Transverse colon (tissue), 4 donors: ENCODE measurements around the gene COL9A1. TPM values are rescaled to one million over a fixed set of nuclear protein-coding genes. Genes with fewer than 3 reads are reported as not detected.
"Not testable (repeated sequence)": the region's sequence is repeated elsewhere in the genome, so short reads cannot be mapped to it uniquely, and the experiment has no call there.

Experiments used
- DNase-seq: peaks from one replicate; pipeline ENCODE4 v3.0.0-alpha.2; 2019
- H3K27ac ChIP-seq, 4 donors: fragments of 200-600 bp; sonication (generic); 2 replicates each; pipeline ENCODE4 v1.5.1; 2016 to 2018; ENCODE audit warnings: inconsistent platforms in 4 of 4
- H3K27me3 ChIP-seq: fragments of 200-600 bp; sonication (generic); 2 replicates; pipeline ENCODE4 v1.5.1; 2017; ENCODE audit warnings: inconsistent platforms
- H3K36me3 ChIP-seq, 4 donors: fragments of 200-600 bp; sonication (generic); 2 replicates each; pipeline ENCODE4 v1.5.1; 2017 to 2019; ENCODE audit warnings: inconsistent platforms in 4 of 4
- H3K4me1 ChIP-seq, 4 donors: fragments of 200-600 bp; sonication (generic); 2 replicates each; pipeline ENCODE4 v1.5.1; 2017 to 2020; ENCODE audit warnings: inconsistent platforms in 4 of 4
- H3K4me3 ChIP-seq, 4 donors: fragments of 200-600 bp; sonication (generic); 1 replicate in 1 of 4; 2 replicates in 3 of 4; pipeline versions ENCODE4 v1.5.1 to v1.6.1; 2017 to 2019; ENCODE audit warnings: inconsistent platforms in 4 of 4
- H3K9me3 ChIP-seq, 2 donors: fragments of 200-600 bp; sonication (generic); 2 replicates each; pipeline ENCODE4 v1.5.1; 2017 to 2019; ENCODE audit warnings: inconsistent platforms in 2 of 2
- EP300 ChIP-seq: sonication (generic); formaldehyde crosslinking; IDR thresholded peaks from one replicate; pipeline ENCODE4 v1.6.1; 2017; ENCODE audit warnings: antibody characterized with exemption, low read depth
- POLR2A ChIP-seq: fragments of 450-650 bp; IDR thresholded peaks from one replicate; pipeline ENCODE4 v1.6.1; 2016; ENCODE audit warnings: antibody characterized with exemption, mild to moderate bottlenecking, moderate library complexity
- POLR2AphosphoS5 ChIP-seq, 3 donors: sonication (generic); formaldehyde crosslinking; IDR thresholded peaks; one replicate each; pipeline ENCODE4 v1.6.1; 2016; ENCODE audit warnings: antibody characterized with exemption in 3 of 3
- WGBS, 2 donors: methylation state at CpG; one replicate each; pipeline ENCODE4 v1.1.5; 2018; ENCODE audit warnings: low coverage in 1 of 2; 5-methylcytosine and 5-hydroxymethylcytosine counted together
- in situ Hi-C, 4 donors: fragments of 200-750 bp; cut with MboI; loops; one replicate each; pipeline versions ENCODE4 v1.15.0 to v1.15.1; 2017; ENCODE audit warnings: low sequenced_read_pairs in 3 of 4, low pct_ligation_motif_present in 1 of 4, low pct_unique_long_range_greater_than_20kb in 1 of 4
- intact Hi-C: fragments of 100-400 bp; cut with DNase I; formaldehyde crosslinking; loops from one replicate; pipeline ENCODE4 v1.15.1; 2023; ENCODE audit warnings: low total_unique reads
- total RNA-seq, 4 donors: library from RNA; depleted of rRNA; stranded (reverse); fragments of >200 nt; gene quantifications; one replicate each; pipeline ENCODE4 v1.1.0, GENCODE V29; 2016
- TF ChIP-seq, protein P1 (sequence below), 5 experiments: fragments of 200-600 bp in 3 of 5; fragments of 450-650 bp in 2 of 5; sonication (generic) in 3 of 5; IDR thresholded peaks; 1 replicate in 2 of 5; 2 replicates in 3 of 5; pipeline ENCODE4 v1.5.1; 2016 to 2017; ENCODE audit warnings: antibody characterized with exemption in 5 of 5, inconsistent platforms in 3 of 5, mild to moderate bottlenecking in 2 of 5, moderate library complexity in 1 of 5

Gene COL9A1
- 1 to 10 TPM in 1 of 4 donors, under 1 TPM in 1, not detected in 2; 0.64 to 1.5 TPM for total RNA-seq

DNA sequence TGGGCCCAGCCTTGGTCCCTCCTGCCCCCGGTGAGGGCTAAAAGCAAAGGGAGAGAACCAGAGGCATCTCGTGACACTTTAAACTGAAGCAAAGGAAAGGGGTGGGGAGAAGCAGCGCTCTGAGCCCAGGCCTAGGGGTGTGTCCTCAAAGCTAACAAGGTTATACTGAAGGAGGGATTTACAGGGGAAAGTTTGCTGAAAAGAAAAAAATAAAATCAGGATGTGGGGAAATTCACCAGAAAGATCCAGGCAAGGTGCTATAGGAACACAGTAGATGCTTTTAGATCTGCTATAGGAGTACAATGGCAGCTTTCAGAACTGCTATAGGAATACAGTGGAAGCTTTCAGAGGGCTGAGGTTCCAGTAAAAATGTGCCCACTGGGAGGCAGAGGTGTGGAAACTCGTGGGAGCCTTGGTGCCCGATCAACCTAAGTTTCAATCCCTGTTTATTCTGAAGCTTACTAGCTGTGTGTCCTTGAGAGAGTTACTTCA, at the start of gene COL9A1:
Gene COL9A1 (minus strand): TSS at position 51 of the 492 bp plus-strand sequence. CDS start 160 bp downstream, outside the sequence.
- in situ Hi-C loops: loop anchor here in 2 of 4 donors (25.0 kb wide), 1 partner anchor 584 kb away; no protein-coding TSS in a partner anchor
- 38 to 55% methylated on average over 4 to 5 of the region's 5 CpGs for WGBS, 2 donors
- intact Hi-C loops: no loop called here
- no peak within 1 kb of the TSS for H3K27ac ChIP-seq
- TF ChIP-seq POLR2AphosphoS5 (IDR thresholded peaks at IDR 0.05) (no peak), EP300 (no peak), POLR2A (no peak)
- TF ChIP-seq, protein P1, sequence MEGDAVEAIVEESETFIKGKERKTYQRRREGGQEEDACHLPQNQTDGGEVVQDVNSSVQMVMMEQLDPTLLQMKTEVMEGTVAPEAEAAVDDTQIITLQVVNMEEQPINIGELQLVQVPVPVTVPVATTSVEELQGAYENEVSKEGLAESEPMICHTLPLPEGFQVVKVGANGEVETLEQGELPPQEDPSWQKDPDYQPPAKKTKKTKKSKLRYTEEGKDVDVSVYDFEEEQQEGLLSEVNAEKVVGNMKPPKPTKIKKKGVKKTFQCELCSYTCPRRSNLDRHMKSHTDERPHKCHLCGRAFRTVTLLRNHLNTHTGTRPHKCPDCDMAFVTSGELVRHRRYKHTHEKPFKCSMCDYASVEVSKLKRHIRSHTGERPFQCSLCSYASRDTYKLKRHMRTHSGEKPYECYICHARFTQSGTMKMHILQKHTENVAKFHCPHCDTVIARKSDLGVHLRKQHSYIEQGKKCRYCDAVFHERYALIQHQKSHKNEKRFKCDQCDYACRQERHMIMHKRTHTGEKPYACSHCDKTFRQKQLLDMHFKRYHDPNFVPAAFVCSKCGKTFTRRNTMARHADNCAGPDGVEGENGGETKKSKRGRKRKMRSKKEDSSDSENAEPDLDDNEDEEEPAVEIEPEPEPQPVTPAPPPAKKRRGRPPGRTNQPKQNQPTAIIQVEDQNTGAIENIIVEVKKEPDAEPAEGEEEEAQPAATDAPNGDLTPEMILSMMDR (IDR thresholded peaks at IDR 0.05): no peak
- H3K36me3 ChIP-seq: no peaks in the 10 kb centered on the region
- peaks cover 6% of the 10 kb centered on the region for H3K27me3 ChIP-seq
- no peaks in the 10 kb centered on the region for H3K4me1 ChIP-seq
- no peak for DNase-seq
- H3K4me3 ChIP-seq: no peak within 1 kb of the TSS
- H3K9me3 ChIP-seq: no peaks in the 10 kb centered on the region

DNA sequence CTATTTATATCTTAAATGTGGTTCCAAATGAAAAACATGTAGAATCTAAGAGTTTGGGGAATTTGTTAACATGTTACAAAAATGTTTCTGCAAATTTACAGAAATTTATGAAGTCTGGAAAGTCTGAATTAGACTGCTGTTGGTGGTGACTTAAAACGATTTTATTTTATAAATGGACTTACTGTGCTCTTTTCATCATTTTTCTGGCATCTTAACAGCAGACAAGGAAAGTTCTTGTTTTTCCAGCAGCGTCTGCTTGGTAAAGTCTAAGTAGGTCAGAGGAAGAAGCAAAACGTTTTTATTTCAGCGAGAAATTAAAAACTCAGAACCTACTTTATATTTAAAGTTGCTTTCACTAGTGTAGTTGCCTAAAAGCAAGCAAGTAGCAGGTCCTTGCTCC, 48.6 kb upstream of the COL9A1 start:
- Histone ChIP-seq H3K27ac (no peak overlapping the region), H3K27me3 (no peaks in the 10 kb centered on the region), H3K4me1 (no peaks in the 10 kb centered on the region), H3K9me3 (no peaks in the 10 kb centered on the region), H3K36me3 (no peaks in the 10 kb centered on the region), H3K4me3 (no peak overlapping the region)
- TF ChIP-seq POLR2A (no peak), EP300 (no peak), POLR2AphosphoS5 (IDR thresholded peaks at IDR 0.05) (no peak)
- TF ChIP-seq, protein P1 (IDR thresholded peaks at IDR 0.05): no peak
- DNase-seq: no peak
- in situ Hi-C loops: no loop called here
- WGBS, 2 donors: 64 to 69% methylated on average over 4 of the region's 4 CpGs
- intact Hi-C loops: no loop called here

DNA sequence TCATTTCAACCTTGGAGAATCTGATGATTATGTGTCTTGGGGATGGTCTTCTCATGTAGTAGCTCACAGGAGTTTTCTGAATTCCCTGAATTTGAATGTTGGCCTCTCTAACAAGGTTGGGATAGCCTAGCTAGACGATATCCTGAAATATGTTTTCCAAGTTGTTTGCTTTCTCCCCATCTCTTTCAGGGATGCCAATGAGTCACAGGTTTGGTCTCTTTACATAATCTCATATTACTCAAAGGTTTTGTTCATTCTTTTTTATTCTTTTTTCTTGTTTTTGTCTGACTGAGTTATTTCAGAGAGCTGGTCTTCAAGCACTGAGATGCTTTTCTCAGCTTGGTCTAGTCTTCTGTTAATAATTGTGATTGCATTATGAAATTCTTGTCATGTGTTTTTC, 42.7 kb upstream of the COL9A1 start:
- Histone ChIP-seq H3K4me3 (no peak overlapping the region), H3K27me3 (no peaks in the 10 kb centered on the region), H3K27ac (no peak overlapping the region), H3K9me3 (no peaks in the 10 kb centered on the region), H3K4me1 (no peaks in the 10 kb centered on the region), H3K36me3 (no peaks in the 10 kb centered on the region)
- intact Hi-C loops (no loop called here), in situ Hi-C loops (no loop called here)
- TF ChIP-seq POLR2A: no peak
- WGBS, 2 donors: 76 to 80% methylated on average over 1 of the region's 1 CpG
- DNase-seq: no peak

DNA sequence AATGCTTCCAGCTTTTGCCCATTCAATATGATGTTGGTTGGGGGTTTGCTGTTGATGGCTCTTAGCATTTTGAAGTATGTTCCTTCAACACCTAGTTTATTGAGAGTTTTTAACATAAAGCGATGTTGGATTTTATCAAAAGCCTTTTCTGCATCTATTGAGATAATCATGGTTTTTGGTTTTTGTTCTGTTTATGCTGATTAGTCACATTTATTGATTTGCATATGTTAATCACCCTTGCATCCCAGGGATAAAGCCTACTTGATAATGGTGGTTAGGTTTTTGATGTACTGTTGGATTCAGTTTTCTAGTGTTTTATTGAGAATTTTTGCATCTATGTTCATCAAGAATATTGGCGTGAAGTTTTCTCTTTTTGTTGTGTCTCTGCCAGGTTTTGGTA, 40.4 kb upstream of the COL9A1 start:
- H3K27ac ChIP-seq: no peak overlapping the region
- no peak for DNase-seq
- intact Hi-C loops: loop anchor here (5.0 kb wide), 1 partner anchor 1491 kb away; no protein-coding TSS in a partner anchor
- peaks cover 3 to 6% of the 10 kb centered on the region in 2 donors for H3K9me3 ChIP-seq
- no peaks in the 10 kb centered on the region for H3K4me1 ChIP-seq
- in situ Hi-C loops: no loop called here
- TF ChIP-seq POLR2A: no peak
- no peak for TF ChIP-seq POLR2AphosphoS5 (IDR thresholded peaks at IDR 0.05)
- TF ChIP-seq, protein P1 (IDR thresholded peaks at IDR 0.05): no peak
- TF ChIP-seq EP300: no peak
- H3K4me3 ChIP-seq: no peak overlapping the region
- 93 to 100% methylated on average over 2 of the region's 2 CpGs for WGBS, 2 donors
- H3K27me3 ChIP-seq: no peaks in the 10 kb centered on the region
- H3K36me3 ChIP-seq: no peaks in the 10 kb centered on the region

DNA sequence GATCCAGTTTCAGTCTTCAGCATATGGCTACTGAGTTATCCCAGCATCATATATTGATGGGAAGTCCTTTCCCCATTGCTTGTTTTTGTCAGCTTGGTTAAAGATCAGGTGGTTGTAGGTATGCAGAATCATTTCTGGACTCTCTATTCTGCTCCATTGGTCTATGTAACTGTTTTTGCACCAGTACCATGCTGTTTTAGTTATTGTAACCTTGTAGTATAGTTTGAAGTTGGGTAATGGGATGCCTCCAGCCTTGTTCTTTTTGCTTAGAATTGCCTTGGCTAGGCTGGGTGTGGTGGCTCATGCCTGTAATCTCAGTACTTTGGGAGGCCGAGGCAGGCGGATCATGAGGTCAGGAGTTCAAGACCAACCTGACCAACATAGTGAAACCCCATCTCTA, 36.9 kb upstream of the COL9A1 start:
- H3K4me1 ChIP-seq, in situ Hi-C loops, DNase-seq, H3K4me3 ChIP-seq, H3K9me3 ChIP-seq, H3K36me3 ChIP-seq, H3K27ac ChIP-seq, H3K27me3 ChIP-seq: not testable (repeated sequence)
- WGBS, 2 donors: 100% methylated on average over 2 of the region's 2 CpGs; no CpG with 5 or more reads in 1 of the 2 donors
- intact Hi-C loops: loop anchor here (5.0 kb wide), 1 partner anchor 1488 kb away; no protein-coding TSS in a partner anchor
